ENCODE results near the gene TMEM198.

The TMEM198 gene

GRCh38 chr2:219570194-219570923 is 26.5 kb downstream of the TMEM198 start:
- no peak for DNase-seq (ENCODE audit: low read depth, low spot score)
- H3K4me3 ChIP-seq (ENCODE audit: low read length) = no peak overlapping the region

- H3K4me3 ChIP-seq (ENCODE audit: low read length) = no peak overlapping the region
- no peak for DNase-seq (ENCODE audit: low read depth, low spot score)
Measured at GRCh38 chr2:219570924-219571310, 27.1 kb downstream of the TMEM198 start.

- no peak within 1 kb of the TSS for H3K4me3 ChIP-seq (ENCODE audit: low read length)
- DNase-seq (ENCODE audit: low read depth, low spot score) = no peak
Measured at GRCh38 chr2:219571311-219572236, 27.7 kb downstream of the TMEM198 start, which contains the start of gene OBSL1. Gene OBSL1 (minus strand): TSS chr2:219571539. CDS start chr2:219571232, 307 bp downstream.

- no peak within 1 kb of the TSS for H3K4me3 ChIP-seq (ENCODE audit: low read length)
- DNase-seq (ENCODE audit: low read depth, low spot score) = no peak
Measured at GRCh38 chr2:219572237-219573001, 28.6 kb downstream of the TMEM198 start, which contains the start of gene INHA. Gene INHA (plus strand): TSS chr2:219572310. CDS start chr2:219572375, 65 bp downstream.

GRCh38 chr2:219573166-219573565 is 29.3 kb downstream of the TMEM198 start:
- no peak for DNase-seq (ENCODE audit: low read depth, low spot score)
- no peak overlapping the region for H3K4me3 ChIP-seq (ENCODE audit: low read length)

- H3K4me3 ChIP-seq (ENCODE audit: low read length) = no peak overlapping the region
- no peak for DNase-seq (ENCODE audit: low read depth, low spot score)
Measured at GRCh38 chr2:219574484-219575311, 30.9 kb downstream of the TMEM198 start.

- DNase-seq (ENCODE audit: low read depth, low spot score) = no peak
- no peak overlapping the region for H3K4me3 ChIP-seq (ENCODE audit: low read length)
Measured at GRCh38 chr2:219575566-219576504, 32.0 kb downstream of the TMEM198 start.

GRCh38 chr2:219576505-219577388 is 32.9 kb downstream of the TMEM198 start:
- no peak overlapping the region for H3K4me3 ChIP-seq (ENCODE audit: low read length)
- no peak for DNase-seq (ENCODE audit: low read depth, low spot score)

GRCh38 chr2:219578811-219579613 is 35.2 kb downstream of the TMEM198 start:
- DNase-seq (ENCODE audit: low read depth, low spot score) = no peak
- H3K4me3 ChIP-seq (ENCODE audit: low read length) = no peak overlapping the region

GRCh38 chr2:219581346-219581745 is 37.5 kb downstream of the TMEM198 start:
- no peak overlapping the region for H3K4me3 ChIP-seq (ENCODE audit: low read length)
- DNase-seq (ENCODE audit: low read depth, low spot score) = no peak

GRCh38 chr2:219591091-219591490 is 47.3 kb downstream of the TMEM198 start:
- DNase-seq (ENCODE audit: low read depth, low spot score) = no peak
- no peak overlapping the region for H3K4me3 ChIP-seq (ENCODE audit: low read length)

GRCh38 chr2:219592736-219593135 is 48.9 kb downstream of the TMEM198 start:
- DNase-seq (ENCODE audit: low read depth, low spot score) = no peak

GRCh38 chr2:219593154-219593553 is 49.3 kb downstream of the TMEM198 start:
- H3K4me3 ChIP-seq (ENCODE audit: low read length) = no peak overlapping the region
- DNase-seq (ENCODE audit: low read depth, low spot score) = no peak

More at GRCh38 chr2:219592736-219593135, 48.9 kb downstream of the TMEM198 start:
- no peak overlapping the region for H3K4me3 ChIP-seq (ENCODE audit: low read length)

- no peak overlapping the region for H3K4me3 ChIP-seq (ENCODE audit: low read length)
- DNase-seq (ENCODE audit: low read depth, low spot score) = no peak
Measured at GRCh38 chr2:219595256-219595655, 51.4 kb downstream of the TMEM198 start.

GRCh38 chr2:219596954-219597551 is 53.2 kb downstream of the TMEM198 start:
- DNase-seq (ENCODE audit: low read depth, low spot score) = no peak
- H3K4me3 ChIP-seq (ENCODE audit: low read length) = peak overlapping the region; percentile 87

Measured in Jurkat, Clone E6-1 (cell line).